ENCODE data around the gene DYNLT4. TPM values are rescaled to one million over a fixed set of nuclear protein-coding genes. Genes with fewer than 3 reads are reported as not detected.

DYNLT4 gene
- total RNA-seq, 2 donors from 2014 or later: not detected

DNA sequence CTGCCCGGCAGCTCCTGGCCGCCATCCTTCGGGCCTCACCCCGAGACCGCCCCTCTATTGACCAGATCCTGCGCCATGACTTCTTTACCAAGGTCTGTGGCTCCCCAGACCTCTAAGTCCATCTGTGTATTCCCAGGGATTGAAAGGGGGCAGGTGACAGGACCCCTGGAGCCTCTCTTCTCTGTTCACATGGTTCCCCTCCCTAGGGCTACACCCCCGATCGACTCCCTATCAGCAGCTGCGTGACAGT is 4.2 kb downstream of the DYNLT4 start:
- Histone ChIP-seq H3K4me3 (peak overlapping the region; percentile 94), H3K27ac (peak overlapping the region; percentile 97 to 99), H3K9me3 (no peaks in the 10 kb centered on the region), H3K4me1 (ENCODE audit: control insufficient read depth in 1 of 2, low read depth in 2 of 2) (peaks cover 36 to 69% of the 10 kb centered on the region in 2 donors), H3K27me3 (replicated peaks; ENCODE audit: insufficient read depth) (no peaks in the 10 kb centered on the region), H3K36me3 (peaks cover 33% of the 10 kb centered on the region)
- ATAC-seq (ENCODE audit: insufficient number of reproducible peaks, low FRiP score, low read depth) (no peak), DNase-seq (ENCODE audit: low spot score) (no peak)
- TF ChIP-seq CTCF (IDR thresholded peaks at IDR 0.05): no peak

- Histone ChIP-seq H3K9me3 (no peaks in the 10 kb centered on the region), H3K4me3 (peak overlapping the region; percentile 94), H3K27ac (peak overlapping the region; percentile 97 to 99), H3K4me1 (ENCODE audit: control insufficient read depth in 1 of 2, low read depth in 2 of 2) (peaks cover 34 to 64% of the 10 kb centered on the region in 2 donors), H3K36me3 (peaks cover 33% of the 10 kb centered on the region), H3K27me3 (replicated peaks; ENCODE audit: insufficient read depth) (no peaks in the 10 kb centered on the region)
- DNase-seq (ENCODE audit: low spot score) (no peak), ATAC-seq (ENCODE audit: insufficient number of reproducible peaks, low FRiP score, low read depth) (no peak)
- TF ChIP-seq CTCF (IDR thresholded peaks at IDR 0.05): no peak
Measured at GRCh38 chr1:44802306-44803061, 4.7 kb downstream of the DYNLT4 start.

DNA sequence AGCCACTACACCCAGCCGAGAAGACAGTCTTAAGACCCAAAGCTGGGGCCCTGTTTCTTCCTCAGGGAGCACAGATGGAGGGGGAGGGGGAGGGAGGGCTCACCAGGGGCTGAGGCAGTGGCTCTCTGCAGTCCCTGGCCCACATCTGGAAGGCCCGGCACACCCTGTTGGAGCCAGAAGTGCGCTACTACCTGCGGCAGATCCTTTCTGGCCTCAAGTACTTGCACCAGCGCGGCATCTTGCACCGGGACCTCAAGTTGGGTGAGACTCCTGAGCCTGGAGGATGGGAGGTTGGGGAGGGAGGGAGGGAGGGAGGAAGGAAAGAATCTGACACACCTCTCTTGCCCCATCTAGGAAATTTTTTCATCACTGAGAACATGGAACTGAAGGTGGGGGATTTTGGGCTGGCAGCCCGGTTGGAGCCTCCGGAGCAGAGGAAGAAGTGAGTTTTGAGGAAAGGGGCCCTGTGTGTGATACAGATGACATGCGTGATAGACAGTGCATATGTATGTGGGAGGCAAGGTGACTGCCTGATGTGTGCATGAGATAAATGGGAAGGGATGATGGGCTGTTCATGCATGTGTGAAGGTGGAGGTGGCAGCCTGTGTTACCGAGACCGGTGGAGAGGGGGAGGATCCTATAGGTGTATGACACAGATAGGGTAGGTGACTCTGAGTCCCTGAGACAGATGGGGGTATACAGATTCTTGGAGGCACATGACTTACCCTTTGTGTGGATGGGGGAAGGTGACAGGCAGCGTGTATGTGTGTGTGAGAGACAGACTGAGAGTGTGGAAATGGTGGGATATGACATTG is 5.5 kb downstream of the DYNLT4 start:
- Histone ChIP-seq H3K4me3 (peak overlapping the region; percentile 94), H3K27me3 (replicated peaks; ENCODE audit: insufficient read depth) (no peaks in the 10 kb centered on the region), H3K36me3 (peaks cover 33% of the 10 kb centered on the region), H3K9me3 (no peaks in the 10 kb centered on the region), H3K4me1 (ENCODE audit: control insufficient read depth in 1 of 2, low read depth in 2 of 2) (peaks cover 30 to 56% of the 10 kb centered on the region in 2 donors), H3K27ac (peak overlapping the region; percentile 97 to 99)
- TF ChIP-seq CTCF (IDR thresholded peaks at IDR 0.05): no peak
- DNase-seq (ENCODE audit: low spot score): no peak
- no peak for ATAC-seq (ENCODE audit: insufficient number of reproducible peaks, low FRiP score, low read depth)

DNA sequence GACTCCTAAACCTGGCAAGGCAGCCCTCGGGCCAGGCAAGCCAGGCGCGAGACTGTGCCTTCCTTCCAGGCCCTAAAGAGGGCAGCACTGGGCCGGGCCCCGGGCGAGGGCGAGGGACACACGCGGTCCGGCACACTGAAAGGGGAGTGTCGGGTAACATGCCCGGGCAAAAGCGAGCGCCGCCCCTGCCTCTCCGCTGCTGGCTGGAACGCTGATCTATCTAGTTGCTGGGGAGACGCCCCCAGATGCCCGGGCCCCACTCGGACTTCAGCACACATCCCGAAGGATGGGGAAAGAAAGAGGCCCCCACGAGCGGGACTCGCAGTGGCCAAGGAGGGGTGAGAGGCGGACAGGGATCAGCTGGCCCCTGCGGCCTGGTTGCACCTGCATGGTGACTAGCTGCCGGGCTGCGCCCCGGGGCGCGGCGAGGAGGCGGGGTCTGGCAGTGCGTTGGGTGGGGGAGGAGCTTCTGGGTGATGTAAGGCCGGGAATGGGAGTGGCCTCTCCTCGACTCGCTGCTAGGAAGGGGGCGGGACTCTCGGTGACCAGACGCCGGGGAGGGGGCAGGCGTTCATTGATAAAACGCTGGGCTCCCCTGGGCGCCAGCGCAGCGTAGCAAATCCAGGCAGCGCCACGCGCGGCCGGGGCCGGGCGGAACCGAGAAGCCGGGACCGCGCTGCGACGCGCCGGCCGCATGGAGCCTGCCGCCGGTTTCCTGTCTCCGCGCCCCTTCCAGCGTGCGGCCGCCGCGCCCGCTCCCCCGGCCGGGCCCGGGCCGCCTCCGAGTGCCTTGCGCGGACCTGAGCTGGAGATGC is 7.2 kb downstream of the DYNLT4 start, which contains the start of gene PLK3:
PLK3 (plus strand) TSS at position 608 of the 815 bp plus-strand sequence; CDS start at position 695, 87 bp downstream.
- H3K4me3 ChIP-seq: peak within 1 kb of the TSS; percentile 94
- H3K9me3 ChIP-seq: no peaks in the 10 kb centered on the region
- peaks cover 20 to 38% of the 10 kb centered on the region in 2 donors for H3K4me1 ChIP-seq (ENCODE audit: control insufficient read depth in 1 of 2, low read depth in 2 of 2)
- H3K27me3 ChIP-seq (replicated peaks; ENCODE audit: insufficient read depth): no peaks in the 10 kb centered on the region
- peak within 1 kb of the TSS; percentile 97 to 99 for H3K27ac ChIP-seq
- TF ChIP-seq CTCF (IDR thresholded peaks at IDR 0.05): peak; percentile 81
- peaks cover 22% of the 10 kb centered on the region for H3K36me3 ChIP-seq
- ATAC-seq (ENCODE audit: insufficient number of reproducible peaks, low FRiP score, low read depth): peak; percentile 91
- peak; percentile 95 for DNase-seq (ENCODE audit: low spot score)
